Measurements from ENCODE around the gene DAB1.

DAB1 gene

GRCh38 chr1:57157818-57158603 lies 265.8 kb downstream of the DAB1 start:
- no peak for DNase-seq

GRCh38 chr1:57156907-57157306 lies 267.0 kb downstream of the DAB1 start:
- no peak for DNase-seq

- no peak for DNase-seq
Observed at GRCh38 chr1:57146100-57146499, 277.8 kb downstream of the DAB1 start.

- DNase-seq, result no peak
Observed at GRCh38 chr1:57142999-57143398, 280.9 kb downstream of the DAB1 start.

- DNase-seq, result no peak
Observed at GRCh38 chr1:57142169-57142568, 281.7 kb downstream of the DAB1 start.

- no peak for DNase-seq
Observed at GRCh38 chr1:57138432-57139078, 285.3 kb downstream of the DAB1 start.

- DNase-seq, result no peak
Observed at GRCh38 chr1:57137980-57138379, 285.9 kb downstream of the DAB1 start.

GRCh38 chr1:57134803-57135202 lies 289.1 kb downstream of the DAB1 start:
- DNase-seq, result no peak

- no peak for DNase-seq
Observed at GRCh38 chr1:57133686-57134085, 290.2 kb downstream of the DAB1 start.

- DNase-seq, result no peak
Observed at GRCh38 chr1:57132993-57133622, 290.8 kb downstream of the DAB1 start.

- no peak for DNase-seq
Observed at GRCh38 chr1:57131701-57132394, 292.0 kb downstream of the DAB1 start.

- DNase-seq, result no peak
Observed at GRCh38 chr1:57131257-57131656, 292.6 kb downstream of the DAB1 start.

GRCh38 chr1:57129865-57130264 lies 294.0 kb downstream of the DAB1 start:
- no peak for DNase-seq

- no peak for DNase-seq
Observed at GRCh38 chr1:57127976-57128375, 295.9 kb downstream of the DAB1 start.

GRCh38 chr1:57124768-57125446 lies 299.0 kb downstream of the DAB1 start:
- no peak for DNase-seq

- DNase-seq, result no peak
Observed at GRCh38 chr1:57124170-57124569, 299.7 kb downstream of the DAB1 start.

- DNase-seq, result no peak
Observed at GRCh38 chr1:57122031-57122430, 301.8 kb downstream of the DAB1 start.

GRCh38 chr1:57118948-57119603 lies 304.8 kb downstream of the DAB1 start:
- DNase-seq, result no peak

GRCh38 chr1:57117753-57118152 lies 306.1 kb downstream of the DAB1 start:
- no peak for DNase-seq

GRCh38 chr1:57116871-57117270 lies 307.0 kb downstream of the DAB1 start:
- DNase-seq, result no peak

- DNase-seq, result no peak
Observed at GRCh38 chr1:57115030-57115614, 308.7 kb downstream of the DAB1 start.

GRCh38 chr1:57112148-57112547 lies 311.7 kb downstream of the DAB1 start:
- DNase-seq, result no peak
